GM12878 (cell line): ENCODE measurements around the gene C11orf97. TPM values are rescaled to one million over a fixed set of nuclear protein-coding genes. Genes with fewer than 3 reads are reported as not detected.

ENCODE experiments used
- ATAC-seq: fragments of 200-7000 bp; cut with Tn5 transposase; 3 replicates; pipeline ENCODE4 v1.9.1; 2020; ENCODE audit warnings: mild to moderate bottlenecking, moderate library complexity
- BruUV-seq: library from RNA; stranded (reverse); fragments of 400-500 nt; replicated peaks from 2 replicates; lab custom pipeline; 2021; lab: Mats Ljungman, UMichigan
- CTCF ChIA-PET: fragments of 300-600 bp; sonication (Branson Sonifier 250); formaldehyde crosslinking; extraction: SDS; loops from one replicate; lab custom pipeline; 2021; ENCODE audit warnings: inconsistent platforms; lab: Yijun Ruan, JAX
- POLR2A ChIA-PET: fragments of 350-600 bp; formaldehyde crosslinking; extraction: SDS; loops from one replicate; lab custom pipeline; 2021; ENCODE audit warnings: inconsistent platforms; lab: Charles Lee
- RAD21 ChIA-PET: fragments of 300-600 bp; sonication (Branson Sonifier 250); formaldehyde crosslinking; loops from one replicate; lab custom pipeline; 2023; ENCODE audit warnings: antibody characterized with exemption; ENCODE audit not compliant: unreplicated experiment; lab: Charles Lee
- SMC1A ChIA-PET: fragments of 300-600 bp; sonication (Branson Sonifier 250); formaldehyde crosslinking; loops from one replicate; lab custom pipeline; 2023; ENCODE audit not compliant: unreplicated experiment, uncharacterized antibody; lab: Charles Lee
- DNase-seq: peaks from one replicate; pipeline ENCODE4 v3.0.0-alpha.2; 2011; ENCODE audit warnings: low read depth, low spot score
- FAIRE-seq: peaks from 3 replicates; lab custom pipeline; 2011; peaks lifted over from hg19 to GRCh38; lab: Jason Lieb, UNC
- H2AFZ ChIP-seq: 2 replicates; pipeline ENCODE4 v1.6.0; 2011; ENCODE audit warnings: low read depth, low read length, control low read depth; ENCODE audit not compliant: control insufficient read depth
- H3K27ac ChIP-seq: 2 replicates; pipeline ENCODE4 v1.5.1; 2011; ENCODE audit warnings: control low read depth; ENCODE audit not compliant: control insufficient read depth, insufficient read depth
- H3K27me3 ChIP-seq, 2 experiments: replicated peaks in 1 of 2; 2 replicates each; pipeline versions ENCODE4 v1.6.0 to v1.6.1; 2011; ENCODE audit warnings: low read length in 1 of 2; ENCODE audit not compliant: control insufficient read depth in 2 of 2, insufficient read depth in 2 of 2
- H3K36me3 ChIP-seq, 2 experiments: 2 replicates each; pipeline ENCODE4 v1.5.1; 2011; ENCODE audit warnings: low read length in 1 of 2; ENCODE audit not compliant: control insufficient read depth in 2 of 2, insufficient read depth in 2 of 2
- H3K4me1 ChIP-seq: 2 replicates; pipeline ENCODE4 v1.6.1; 2011; ENCODE audit warnings: mild to moderate bottlenecking, low read length, moderate library complexity, mixed read lengths; ENCODE audit not compliant: control insufficient read depth, insufficient read depth
- H3K4me2 ChIP-seq: 2 replicates; pipeline ENCODE4 v1.6.0; 2011; ENCODE audit warnings: control low read depth; ENCODE audit not compliant: control insufficient read depth, insufficient read depth
- H3K4me3 ChIP-seq: fragments of 200-600 bp; sonication (generic); 2 replicates; pipeline ENCODE4 v1.5.1; 2016
- H3K79me2 ChIP-seq: 2 replicates; pipeline ENCODE4 v1.6.0; 2011; ENCODE audit warnings: low read length; ENCODE audit not compliant: control insufficient read depth, insufficient read depth
- H3K9ac ChIP-seq: 2 replicates; pipeline ENCODE4 v1.8.0; 2011; ENCODE audit warnings: low read length, control low read depth, mixed read lengths; ENCODE audit not compliant: control insufficient read depth, insufficient read depth
- H3K9me3 ChIP-seq: replicated peaks from 3 replicates; pipeline ENCODE4 v1.5.1; 2011; ENCODE audit warnings: mild to moderate bottlenecking, low read length; ENCODE audit not compliant: control insufficient read depth, insufficient read depth
- H4K20me1 ChIP-seq: 2 replicates; pipeline ENCODE4 v1.6.0; 2011; ENCODE audit not compliant: control insufficient read depth, insufficient read depth
- BRCA1 ChIP-seq: IDR thresholded peaks from 2 replicates; pipeline ENCODE4 v1.6.1; 2011; ENCODE audit warnings: low read depth, low read length, improper control_type of control experiment
- FOS ChIP-seq: IDR thresholded peaks from 3 replicates; pipeline ENCODE4 v1.6.1; 2011; ENCODE audit warnings: borderline replicate concordance; ENCODE audit not compliant: insufficient read length; ENCODE audit errors: extremely low read depth
- HDAC6 ChIP-seq: fragments of 200-600 bp; sonication (generic); IDR thresholded peaks from one replicate; pipeline ENCODE4 v1.8.0; 2017; ENCODE audit warnings: antibody characterized with exemption; ENCODE audit not compliant: unreplicated experiment
- KDM1A ChIP-seq: fragments of 200-600 bp; sonication (generic); IDR thresholded peaks from 2 replicates; pipeline ENCODE4 v1.6.1; 2016; ENCODE audit warnings: borderline replicate concordance
- POLR2AphosphoS5 ChIP-seq: IDR thresholded peaks from 2 replicates; pipeline ENCODE4 v1.6.1; 2011; ENCODE audit warnings: mild to moderate bottlenecking, low read length, inconsistent platforms
- ZBED1 ChIP-seq: IDR thresholded peaks from 2 replicates; pipeline ENCODE4 v1.6.1; 2016; ENCODE audit warnings: borderline replicate concordance
- WGBS: methylation state at CpG from one replicate; pipeline ENCODE4 v1.1.6; 2016; ENCODE audit warnings: low lambda C conversion rate; ENCODE audit not compliant: insufficient replicate concordance, insufficient coverage; ENCODE audit errors: missing lambda C conversion rate; 5-methylcytosine and 5-hydroxymethylcytosine counted together
- in situ Hi-C: fragments of 300-500 bp; cut with MboI; formaldehyde crosslinking; loops from 9 replicates; pipeline ENCODE4 v1.14.3; 2018; ENCODE audit warnings: mixed read lengths
- intact Hi-C: fragments of 100-400 bp; cut with micrococcal nuclease; formaldehyde crosslinking; loops from one replicate; pipeline ENCODE4 v1.14.2; 2022; ENCODE audit not compliant: unreplicated experiment
- polyA plus RNA-seq, 11 experiments: library from polyadenylated mRNA; depleted of rRNA in 4 of 11; unstranded in 6 of 11; stranded (reverse) in 5 of 11; fragments of >200 nt; fragmentation: Nextera tagmentation in 4 of 11; fragmentation: Illumina TruSeq in 1 of 11; extraction: Ambion mirVana in 4 of 11; extraction: Trizol in 1 of 11; gene quantifications; 1 replicate in 1 of 11; 2 replicates in 10 of 11; pipeline versions ENCODE4 v1.2.1 to v1.2.3, GENCODE V29; 2011 to 2016; ENCODE audit warnings: inconsistent platforms in 2 of 11, missing spikeins in 2 of 11, low read depth in 1 of 11
- total RNA-seq, 4 experiments: library from RNA; depleted of rRNA in 3 of 4; stranded (reverse); fragments of >200 nt in 3 of 4; fragmentation: Illumina TruSeq in 1 of 4; extraction: Trizol in 1 of 4; gene quantifications; 2 replicates each; pipeline versions ENCODE4 v1.2.1 to v1.2.3, GENCODE V29; 2013 to 2021
- TF ChIP-seq, protein P1 (sequence below): fragments of 450-650 bp; formaldehyde crosslinking; IDR thresholded peaks from 2 replicates; pipeline ENCODE4 v1.4.0; 2022; ENCODE audit warnings: mild to moderate bottlenecking, moderate library complexity

C11orf97 gene
- total and polyA plus RNA-seq, 10 of the 15 experiments (the other 5 are each of a cell fraction or from before 2014, with no cell fraction given): not detected

DNA sequence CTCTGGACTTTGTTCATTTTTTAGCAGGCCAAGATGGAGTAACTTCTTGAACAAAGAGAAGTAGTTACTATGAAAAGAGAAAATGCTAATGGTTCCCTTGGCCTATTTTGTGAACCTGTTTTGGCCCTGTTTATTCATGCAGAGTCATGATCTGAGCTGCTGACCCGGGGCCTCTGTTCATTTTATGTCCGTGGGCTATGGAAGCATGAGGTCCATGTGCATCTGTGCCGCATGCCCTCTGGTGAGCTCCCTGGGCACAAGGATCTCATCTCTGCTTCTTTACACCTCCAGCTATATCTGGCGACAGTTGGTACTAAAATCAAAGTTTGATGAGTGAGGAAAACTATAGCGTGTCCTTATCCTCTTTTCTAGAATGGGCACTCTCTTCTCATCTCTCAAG is 55.9 kb downstream of the C11orf97 start:
- Histone ChIP-seq H3K9ac (no peak overlapping the region), H3K27me3 (no peaks in the 10 kb centered on the region), H3K4me2 (no peak overlapping the region), H3K4me1 (no peaks in the 10 kb centered on the region), H4K20me1 (no peaks in the 10 kb centered on the region), H3K27ac (no peak overlapping the region), H3K9me3 (no peaks in the 10 kb centered on the region), H3K36me3 (no peaks in the 10 kb centered on the region), H3K79me2 (no peaks in the 10 kb centered on the region), H2AFZ (no peak overlapping the region), H3K4me3 (no peak overlapping the region)
- DNase-seq (no peak), FAIRE-seq (no peak), ATAC-seq (no peak)
- ChIA-PET RAD21 (no interaction called here), SMC1A (interaction anchor here (0.9 kb wide), 1 partner anchor 14 kb away, joined by 3 read pairs; no protein-coding TSS in a partner anchor), POLR2A (no interaction called here), CTCF (interaction anchor here (1.2 to 1.4 kb wide), 2 partner anchors 9 to 14 kb away, joined by 3 read pairs; no protein-coding TSS in a partner anchor)
- no peak for TF ChIP-seq ZBED1
- TF ChIP-seq, protein P1, sequence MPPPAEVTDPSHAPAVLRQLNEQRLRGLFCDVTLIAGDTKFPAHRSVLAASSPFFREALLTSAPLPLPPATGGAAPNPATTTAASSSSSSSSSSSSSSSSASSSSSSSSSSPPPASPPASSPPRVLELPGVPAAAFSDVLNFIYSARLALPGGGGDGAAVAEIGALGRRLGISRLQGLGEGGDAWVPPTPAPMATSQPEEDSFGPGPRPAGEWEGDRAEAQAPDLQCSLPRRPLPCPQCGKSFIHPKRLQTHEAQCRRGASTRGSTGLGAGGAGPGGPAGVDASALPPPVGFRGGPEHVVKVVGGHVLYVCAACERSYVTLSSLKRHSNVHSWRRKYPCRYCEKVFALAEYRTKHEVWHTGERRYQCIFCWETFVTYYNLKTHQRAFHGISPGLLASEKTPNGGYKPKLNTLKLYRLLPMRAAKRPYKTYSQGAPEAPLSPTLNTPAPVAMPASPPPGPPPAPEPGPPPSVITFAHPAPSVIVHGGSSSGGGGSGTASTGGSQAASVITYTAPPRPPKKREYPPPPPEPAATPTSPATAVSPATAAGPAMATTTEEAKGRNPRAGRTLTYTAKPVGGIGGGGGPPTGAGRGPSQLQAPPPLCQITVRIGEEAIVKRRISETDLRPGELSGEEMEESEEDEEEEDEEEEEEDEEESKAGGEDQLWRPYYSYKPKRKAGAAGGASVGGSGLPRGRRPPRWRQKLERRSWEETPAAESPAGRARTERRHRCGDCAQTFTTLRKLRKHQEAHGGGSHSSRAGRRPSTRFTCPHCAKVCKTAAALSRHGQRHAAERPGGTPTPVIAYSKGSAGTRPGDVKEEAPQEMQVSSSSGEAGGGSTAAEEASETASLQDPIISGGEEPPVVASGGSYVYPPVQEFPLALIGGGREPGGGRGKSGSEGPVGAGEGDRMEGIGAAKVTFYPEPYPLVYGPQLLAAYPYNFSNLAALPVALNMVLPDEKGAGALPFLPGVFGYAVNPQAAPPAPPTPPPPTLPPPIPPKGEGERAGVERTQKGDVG (CRISPR knock-in tag): no peak
- TF ChIP-seq BRCA1: no peak
- TF ChIP-seq FOS: no peak
- TF ChIP-seq POLR2AphosphoS5: no peak
- TF ChIP-seq HDAC6: no peak
- TF ChIP-seq KDM1A: no peak
- in situ Hi-C loops: no loop called here
- 44% methylated on average over 5 of the region's 5 CpGs for WGBS
- intact Hi-C loops: no loop called here
- BruUV-seq: no TSS peak
